Renal cortex interstitium (tissue), 11 donors: ENCODE data around the gene DERL2. TPM values are rescaled to one million over a fixed set of nuclear protein-coding genes. Genes with fewer than 3 reads are reported as not detected.
"Not testable (repeated sequence)": the region's sequence is repeated elsewhere in the genome, so short reads cannot be mapped to it uniquely, and the experiment has no call there.

Source experiments
- DNase-seq, 11 donors: peaks; one replicate each; pipeline ENCODE4 v3.0.0-alpha.2; 2013; ENCODE audit warnings: low read depth in 9 of 11, low spot score in 4 of 11; ENCODE audit errors: extremely low read depth in 1 of 11
- polyA plus RNA-seq, 3 donors: library from polyadenylated mRNA; unstranded; fragments of 120-200 nt; gene quantifications; one replicate each; pipeline ENCODE4 v1.2.1, GENCODE V29; 2013; ENCODE audit not compliant: insufficient read length in 3 of 3

Gene DERL2
- polyA plus RNA-seq, 3 donors = 80.0 to 87.4 (median 85.0) TPM

GRCh38 chr17:5467416-5467815 is 18.6 kb downstream of the DERL2 start:
- no peak for DNase-seq

- DNase-seq = no peak
These were observed 19.7 kb downstream of the DERL2 start for GRCh38 chr17:5466295-5466694.

GRCh38 chr17:5464717-5465507 is 21.1 kb downstream of the DERL2 start:
- DNase-seq = no peak

- no peak for DNase-seq
These were observed 39.2 kb downstream of the DERL2 start for GRCh38 chr17:5446786-5447185.

- no peak for DNase-seq
These were observed 41.8 kb downstream of the DERL2 start for GRCh38 chr17:5444209-5444608.

GRCh38 chr17:5443728-5444127 is 42.2 kb downstream of the DERL2 start:
- no peak for DNase-seq

GRCh38 chr17:5439446-5439764 is 46.6 kb downstream of the DERL2 start:
- DNase-seq = no peak

GRCh38 chr17:5438716-5439445 is 47.1 kb downstream of the DERL2 start, which contains the start of gene C1QBP:
C1QBP (minus strand) TSS chr17:5439155; CDS start chr17:5439073, 82 bp downstream.
- DNase-seq = peak; percentile 84 to 94 (median 90)

GRCh38 chr17:5437721-5438317 is 48.2 kb downstream of the DERL2 start:
- DNase-seq = no peak

GRCh38 chr17:5435781-5436315 is 50.1 kb downstream of the DERL2 start:
- not testable (repeated sequence) for DNase-seq

GRCh38 chr17:5434984-5435383 is 51.0 kb downstream of the DERL2 start:
- no peak for DNase-seq

- DNase-seq = no peak
These were observed 53.9 kb downstream of the DERL2 start for GRCh38 chr17:5431949-5432556.

GRCh38 chr17:5431234-5431633 is 54.7 kb downstream of the DERL2 start:
- DNase-seq = not testable (repeated sequence)

GRCh38 chr17:5430413-5430999 is 55.5 kb downstream of the DERL2 start:
- no peak for DNase-seq

- DNase-seq = no peak
These were observed 56.6 kb downstream of the DERL2 start for GRCh38 chr17:5429191-5429887.

- DNase-seq = no peak
These were observed 60.2 kb downstream of the DERL2 start for GRCh38 chr17:5425826-5426225.

- DNase-seq = no peak
These were observed 61.1 kb downstream of the DERL2 start for GRCh38 chr17:5424909-5425308.

- DNase-seq = no peak
These were observed 63.5 kb downstream of the DERL2 start for GRCh38 chr17:5422505-5422904.
